OCI-LY7 (cell line): ENCODE results near the gene TAF4.

Experiments used
- EZH2phosphoT487 ChIP-seq: fragments of 200-600 bp; sonication (generic); IDR thresholded peaks from 2 replicates; pipeline ENCODE4 v1.6.1; 2018; ENCODE audit warnings: low read depth, borderline replicate concordance, mild to moderate bottlenecking, mixed run types, antibody characterized with exemption, low read length, moderate library complexity, mixed read lengths
- TF ChIP-seq, protein P1 (sequence below): fragments of 200-600 bp; sonication (generic); conservative IDR thresholded peaks from 2 replicates; pipeline ENCODE4 v1.5.1; 2014; ENCODE audit warnings: mild to moderate bottlenecking, antibody characterized with exemption, low read length, moderate library complexity, mixed read lengths

DNA sequence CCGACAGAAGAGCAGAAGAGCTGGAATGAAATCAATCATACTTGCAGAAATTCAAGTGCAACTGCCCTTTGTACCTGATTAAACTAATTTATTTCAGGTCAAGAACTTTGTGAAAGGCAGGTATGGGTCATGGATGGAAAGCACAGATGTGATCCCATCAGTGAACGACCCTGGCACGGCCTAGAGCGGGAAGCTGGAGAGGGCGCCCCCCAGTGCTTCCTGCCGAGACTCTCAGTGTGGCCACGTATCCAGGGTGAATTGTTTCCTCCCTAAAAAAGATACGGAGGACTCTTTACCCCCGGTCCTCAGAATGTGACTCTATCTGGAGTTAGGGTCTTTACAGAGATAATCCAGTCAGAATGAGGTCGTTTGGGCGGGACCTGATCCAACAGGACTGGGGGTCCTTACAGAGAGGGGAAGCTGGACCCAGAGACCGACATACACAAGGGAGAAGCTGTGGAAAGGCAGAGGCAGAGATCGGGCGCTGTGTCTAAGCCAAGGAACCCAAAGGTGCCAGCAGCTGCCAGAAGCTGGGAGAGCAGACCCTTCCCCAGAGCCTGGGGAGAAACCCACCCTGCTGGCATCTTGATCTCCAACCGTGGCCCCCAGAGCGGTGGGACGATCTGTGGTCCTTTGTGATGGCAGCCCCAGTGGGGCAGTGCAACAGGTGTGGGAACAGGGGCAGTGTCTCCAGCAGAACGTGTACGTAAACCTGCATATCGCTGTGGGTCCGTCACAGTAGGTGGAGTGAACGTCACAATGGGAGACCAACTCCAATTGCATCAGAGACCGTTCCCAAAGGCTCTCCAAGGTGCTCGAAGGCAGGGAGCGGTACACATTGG lies 91.9 kb downstream of the TAF4 start:
- TF ChIP-seq, protein P1, sequence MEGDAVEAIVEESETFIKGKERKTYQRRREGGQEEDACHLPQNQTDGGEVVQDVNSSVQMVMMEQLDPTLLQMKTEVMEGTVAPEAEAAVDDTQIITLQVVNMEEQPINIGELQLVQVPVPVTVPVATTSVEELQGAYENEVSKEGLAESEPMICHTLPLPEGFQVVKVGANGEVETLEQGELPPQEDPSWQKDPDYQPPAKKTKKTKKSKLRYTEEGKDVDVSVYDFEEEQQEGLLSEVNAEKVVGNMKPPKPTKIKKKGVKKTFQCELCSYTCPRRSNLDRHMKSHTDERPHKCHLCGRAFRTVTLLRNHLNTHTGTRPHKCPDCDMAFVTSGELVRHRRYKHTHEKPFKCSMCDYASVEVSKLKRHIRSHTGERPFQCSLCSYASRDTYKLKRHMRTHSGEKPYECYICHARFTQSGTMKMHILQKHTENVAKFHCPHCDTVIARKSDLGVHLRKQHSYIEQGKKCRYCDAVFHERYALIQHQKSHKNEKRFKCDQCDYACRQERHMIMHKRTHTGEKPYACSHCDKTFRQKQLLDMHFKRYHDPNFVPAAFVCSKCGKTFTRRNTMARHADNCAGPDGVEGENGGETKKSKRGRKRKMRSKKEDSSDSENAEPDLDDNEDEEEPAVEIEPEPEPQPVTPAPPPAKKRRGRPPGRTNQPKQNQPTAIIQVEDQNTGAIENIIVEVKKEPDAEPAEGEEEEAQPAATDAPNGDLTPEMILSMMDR, result 0 out of 2 replicates have a peak, but pooled peaks have one; percentile 30
- TF ChIP-seq EZH2phosphoT487, result no peak
